ENCODE results near the gene PLPPR2. TPM values are rescaled to one million over a fixed set of nuclear protein-coding genes. Genes with fewer than 3 reads are reported as not detected.
"Not testable (repeated sequence)": the region's sequence is repeated elsewhere in the genome, so short reads cannot be mapped to it uniquely, and the experiment has no call there.

PLPPR2 gene
- total RNA-seq, 1 donor from 2014 or later: 15.9 TPM

DNA sequence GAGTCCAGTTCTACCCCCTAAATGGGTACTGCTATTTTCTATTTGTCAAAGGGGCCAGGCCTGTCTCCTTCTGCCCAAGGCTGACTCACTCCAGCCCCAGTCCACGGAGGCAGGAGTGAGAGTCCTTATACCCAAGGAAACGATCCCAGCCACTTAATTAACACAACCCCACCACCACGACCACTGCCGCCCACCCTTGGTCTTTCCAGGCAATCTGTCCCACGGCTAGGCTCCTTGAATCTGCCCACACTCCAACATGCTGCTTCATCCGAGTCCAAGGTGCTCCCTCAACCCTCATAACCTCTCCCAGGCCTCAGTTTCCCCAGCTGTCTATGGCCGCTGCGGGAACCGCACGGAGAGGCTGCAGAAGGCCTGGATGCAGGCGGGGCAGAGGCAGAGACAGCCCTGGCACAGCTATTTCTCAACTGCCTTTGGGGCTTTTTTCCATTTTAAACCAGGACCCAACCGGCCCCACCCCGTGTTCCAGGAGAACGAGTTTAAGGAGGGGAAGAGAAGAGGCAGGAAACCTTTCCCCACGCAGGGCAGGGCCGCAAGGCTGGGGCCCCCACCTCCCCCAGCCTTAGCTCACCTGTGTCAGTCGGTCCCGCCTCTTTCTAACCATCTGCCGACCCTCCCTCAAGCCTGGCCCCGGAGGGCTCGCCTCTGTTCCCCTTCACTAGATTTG lies 16.5 kb upstream of the PLPPR2 start:
- Mint-ChIP-seq H3K27me3 (no peaks in the 10 kb centered on the region), H3K27ac (peak overlapping the region; percentile 70), H3K4me1 (ENCODE audit: unreplicated experiment) (peaks cover 5% of the 10 kb centered on the region), H3K36me3 (peaks cover 19% of the 10 kb centered on the region), H3K9me3 (no peaks in the 10 kb centered on the region), H3K4me3 (peak overlapping the region; percentile 86)
- TF ChIP-seq, protein P1, sequence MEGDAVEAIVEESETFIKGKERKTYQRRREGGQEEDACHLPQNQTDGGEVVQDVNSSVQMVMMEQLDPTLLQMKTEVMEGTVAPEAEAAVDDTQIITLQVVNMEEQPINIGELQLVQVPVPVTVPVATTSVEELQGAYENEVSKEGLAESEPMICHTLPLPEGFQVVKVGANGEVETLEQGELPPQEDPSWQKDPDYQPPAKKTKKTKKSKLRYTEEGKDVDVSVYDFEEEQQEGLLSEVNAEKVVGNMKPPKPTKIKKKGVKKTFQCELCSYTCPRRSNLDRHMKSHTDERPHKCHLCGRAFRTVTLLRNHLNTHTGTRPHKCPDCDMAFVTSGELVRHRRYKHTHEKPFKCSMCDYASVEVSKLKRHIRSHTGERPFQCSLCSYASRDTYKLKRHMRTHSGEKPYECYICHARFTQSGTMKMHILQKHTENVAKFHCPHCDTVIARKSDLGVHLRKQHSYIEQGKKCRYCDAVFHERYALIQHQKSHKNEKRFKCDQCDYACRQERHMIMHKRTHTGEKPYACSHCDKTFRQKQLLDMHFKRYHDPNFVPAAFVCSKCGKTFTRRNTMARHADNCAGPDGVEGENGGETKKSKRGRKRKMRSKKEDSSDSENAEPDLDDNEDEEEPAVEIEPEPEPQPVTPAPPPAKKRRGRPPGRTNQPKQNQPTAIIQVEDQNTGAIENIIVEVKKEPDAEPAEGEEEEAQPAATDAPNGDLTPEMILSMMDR (conservative IDR thresholded peaks at IDR 0.05): no peak
- DNase-seq (ENCODE audit: extremely low spot score, unreplicated experiment): no peak

DNA sequence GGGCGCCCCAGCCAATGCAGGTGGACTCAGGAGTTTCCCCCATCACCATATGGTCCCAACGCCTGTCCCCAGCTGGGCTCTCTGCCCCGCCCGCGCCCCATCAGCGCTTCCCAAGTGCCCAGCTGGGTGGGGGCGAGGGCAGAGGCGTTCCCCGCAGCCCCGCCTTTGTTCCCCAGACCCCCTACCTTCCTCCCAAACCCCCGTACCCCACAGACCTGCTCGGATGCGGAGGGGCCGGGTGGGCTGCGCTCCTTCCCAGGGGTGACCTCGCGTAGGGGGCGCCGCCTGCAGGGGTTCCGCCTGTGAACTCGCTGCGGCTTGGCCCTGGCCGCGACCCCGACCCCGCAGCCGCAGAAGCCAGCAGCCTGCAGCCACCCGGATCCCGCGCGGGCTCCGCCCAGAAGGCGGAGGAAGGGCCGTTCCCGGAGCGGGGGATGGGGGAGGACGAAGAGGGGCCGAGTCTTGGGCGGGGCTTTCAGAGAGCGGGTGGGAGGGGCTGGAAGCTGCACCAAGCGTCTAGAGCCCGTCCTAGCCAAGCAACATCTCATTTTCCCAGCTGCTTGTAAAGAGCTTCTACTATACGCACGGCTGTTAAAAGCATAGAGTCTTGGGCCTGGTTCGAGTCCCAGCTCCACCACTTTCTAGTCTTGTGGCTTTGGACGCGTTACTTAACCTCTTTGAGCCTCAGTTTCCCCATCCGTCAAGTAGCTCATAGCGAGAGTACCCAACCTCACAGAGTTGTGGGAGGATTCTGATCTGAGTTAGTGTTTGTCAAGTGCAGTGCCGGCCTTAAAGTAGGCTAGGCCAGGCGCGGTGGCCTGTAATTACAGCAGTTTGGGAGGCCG lies 15.8 kb upstream of the PLPPR2 start, which contains the start of gene RAB3D:
TSS of gene RAB3D (minus strand) at position 404 of the 845 bp plus-strand sequence. CDS start 2,258 bp downstream, outside the sequence.
- peak within 1 kb of the TSS; percentile 70 for H3K27ac Mint-ChIP-seq
- peak within 1 kb of the TSS; percentile 86 for H3K4me3 Mint-ChIP-seq
- DNase-seq (ENCODE audit: extremely low spot score, unreplicated experiment): peak; percentile 94
- H3K36me3 Mint-ChIP-seq: peaks cover 15% of the 10 kb centered on the region
- TF ChIP-seq, protein P1 (conservative IDR thresholded peaks at IDR 0.05): no peak
- peaks cover 9% of the 10 kb centered on the region for H3K4me1 Mint-ChIP-seq (ENCODE audit: unreplicated experiment)
- H3K27me3 Mint-ChIP-seq: no peaks in the 10 kb centered on the region
- H3K9me3 Mint-ChIP-seq: no peaks in the 10 kb centered on the region

DNA sequence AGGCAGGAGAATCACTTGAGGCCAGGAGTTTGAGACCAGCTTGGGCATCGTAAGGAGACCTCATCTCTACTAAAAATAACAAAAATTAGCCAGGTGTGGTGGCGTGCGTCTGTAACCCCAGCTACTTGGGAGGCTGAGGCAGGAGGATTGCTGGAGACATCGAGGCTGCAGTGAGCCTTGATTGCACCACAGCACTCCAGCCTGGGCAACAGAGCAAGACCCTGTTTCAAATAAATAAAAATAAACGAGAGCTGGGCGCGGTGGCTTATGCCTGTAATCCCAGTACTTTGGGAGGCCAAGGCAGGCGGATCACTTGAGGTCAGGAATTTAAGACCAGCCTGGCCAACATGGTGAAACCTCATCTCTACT lies 15.1 kb upstream of the PLPPR2 start:
- not testable (repeated sequence) for H3K27me3 Mint-ChIP-seq; H3K27ac Mint-ChIP-seq; H3K9me3 Mint-ChIP-seq; DNase-seq (ENCODE audit: extremely low spot score, unreplicated experiment)
- H3K4me3 Mint-ChIP-seq: peak overlapping the region; percentile 86
- H3K36me3 Mint-ChIP-seq: peaks cover 14% of the 10 kb centered on the region
- H3K4me1 Mint-ChIP-seq (ENCODE audit: unreplicated experiment): peaks cover 11% of the 10 kb centered on the region

DNA sequence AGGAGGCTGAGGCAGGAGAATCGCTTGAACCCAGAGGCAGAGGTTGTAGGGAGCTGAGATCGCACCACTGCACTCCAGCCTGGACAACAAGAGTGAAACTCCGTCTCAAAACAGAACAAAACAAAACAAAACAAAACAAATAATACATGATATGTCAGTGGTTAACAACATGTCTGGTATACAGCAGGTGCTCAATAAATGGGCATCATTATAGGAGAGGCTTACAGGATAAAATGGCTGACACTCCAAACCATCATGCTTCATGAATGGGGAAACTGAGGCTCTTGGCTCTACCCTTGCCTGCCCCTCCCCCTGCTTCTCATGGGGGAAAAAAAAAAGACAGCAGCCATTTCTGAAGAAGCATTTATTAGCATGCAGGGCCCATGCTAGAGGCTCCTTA lies 12.8 kb upstream of the PLPPR2 start:
- TF ChIP-seq, protein P1 (conservative IDR thresholded peaks at IDR 0.05): no peak
- H3K4me3 Mint-ChIP-seq: no peak overlapping the region
- H3K27ac Mint-ChIP-seq: no peak overlapping the region

DNA sequence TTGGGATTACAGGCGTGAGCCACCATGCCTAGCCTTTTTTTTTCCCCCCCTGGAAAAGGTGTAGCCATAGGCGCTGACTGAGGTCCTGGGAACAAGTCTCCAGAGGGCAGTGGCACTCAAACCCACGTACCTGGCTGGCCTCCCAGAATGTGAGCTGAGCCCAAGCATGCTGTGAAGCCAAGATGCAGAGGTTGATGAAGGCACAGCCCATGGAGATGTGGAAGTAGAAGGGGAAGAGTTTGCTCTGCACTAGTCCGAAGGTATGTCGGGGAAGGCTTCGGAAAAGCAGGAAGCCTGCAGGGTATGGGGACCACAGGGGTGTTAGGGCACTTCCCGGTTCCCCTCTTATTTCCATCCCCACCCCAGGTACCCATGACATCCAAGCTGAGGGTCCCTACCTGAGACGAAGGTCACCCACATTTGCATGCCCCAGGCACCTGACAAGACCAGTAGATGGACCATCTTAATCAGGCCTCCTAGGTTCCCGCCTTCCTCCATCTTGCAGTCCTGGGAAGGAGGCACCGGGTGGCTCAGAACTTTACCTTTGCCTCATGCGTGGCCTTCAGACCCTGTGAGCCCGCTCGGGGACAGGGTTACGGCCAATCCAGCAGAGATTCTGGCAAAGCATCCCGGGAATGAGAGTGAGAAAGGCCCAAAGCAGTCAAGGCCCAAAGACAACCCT lies 10.0 kb upstream of the PLPPR2 start:
- Mint-ChIP-seq H3K9me3 (no peaks in the 10 kb centered on the region), H3K27ac (peak overlapping the region; percentile 97), H3K36me3 (no peaks in the 10 kb centered on the region), H3K4me1 (ENCODE audit: unreplicated experiment) (peaks cover 28% of the 10 kb centered on the region), H3K4me3 (peak overlapping the region; percentile 98), H3K27me3 (no peaks in the 10 kb centered on the region)
- DNase-seq (ENCODE audit: extremely low spot score, unreplicated experiment): no peak
- TF ChIP-seq, protein P1 (conservative IDR thresholded peaks at IDR 0.05): no peak

More for the DNA sequence above, 12.8 kb upstream of the PLPPR2 start:
- Mint-ChIP-seq H3K27me3 (no peaks in the 10 kb centered on the region), H3K4me1 (ENCODE audit: unreplicated experiment) (peaks cover 32% of the 10 kb centered on the region), H3K36me3 (no peaks in the 10 kb centered on the region), H3K9me3 (no peaks in the 10 kb centered on the region)
- DNase-seq (ENCODE audit: extremely low spot score, unreplicated experiment): no peak
